Natural killer cell (primary cell): ENCODE measurements around the gene BRMS1L. TPM values are rescaled to one million over a fixed set of nuclear protein-coding genes. Genes with fewer than 3 reads are reported as not detected.
"Not testable (repeated sequence)": the region's sequence is repeated elsewhere in the genome, so short reads cannot be mapped to it uniquely, and the experiment has no call there.

ENCODE experiments used
- ATAC-seq, 3 donors: fragments of 150-1000 bp in 2 of 3; fragments of 200-7000 bp in 1 of 3; cut with Tn5 transposase; 1 replicate in 1 of 3; 2 replicates in 2 of 3; pipeline ENCODE4 v1.10.0; 2021; ENCODE audit warnings: mild to moderate bottlenecking in 2 of 3, moderate library complexity in 2 of 3
- DNase-seq, 2 donors: peaks; one replicate each; pipeline versions ENCODE4 v3.0.0 to v3.0.0-alpha.2; 2013 to 2021; ENCODE audit warnings: mixed read lengths in 1 of 2
- H3K27ac ChIP-seq: one replicate; pipeline ENCODE4 v1.5.1; 2013; ENCODE audit warnings: mild to moderate bottlenecking, low read length
- H3K27me3 ChIP-seq: one replicate; pipeline ENCODE4 v1.6.1; 2013; ENCODE audit warnings: low read length; ENCODE audit not compliant: control insufficient read depth, insufficient read depth
- H3K36me3 ChIP-seq: one replicate; pipeline ENCODE4 v1.6.1; 2013; ENCODE audit warnings: low read length; ENCODE audit not compliant: control insufficient read depth, insufficient read depth
- H3K4me1 ChIP-seq: one replicate; pipeline ENCODE4 v1.6.1; 2013; ENCODE audit warnings: low read length; ENCODE audit not compliant: control insufficient read depth, insufficient read depth
- H3K4me3 ChIP-seq: one replicate; pipeline ENCODE4 v1.5.1; 2013; ENCODE audit warnings: low read length
- H3K9me3 ChIP-seq: one replicate; pipeline ENCODE4 v1.6.1; 2013; ENCODE audit warnings: low read length; ENCODE audit not compliant: control insufficient read depth, insufficient read depth
- H3K27ac Mint-ChIP-seq, 2 donors: one replicate each; pipeline ENCODE4 v1.8.0; 2022; ENCODE audit warnings: mild to moderate bottlenecking in 2 of 2, mixed read lengths in 2 of 2, moderate library complexity in 1 of 2
- H3K27me3 Mint-ChIP-seq, 2 donors: one replicate each; pipeline ENCODE4 v1.8.0; 2022; ENCODE audit warnings: low read depth in 2 of 2, mixed read lengths in 2 of 2
- H3K36me3 Mint-ChIP-seq: one replicate; pipeline ENCODE4 v1.8.0; 2022; ENCODE audit warnings: mixed read lengths
- H3K4me1 Mint-ChIP-seq, 2 donors: one replicate each; pipeline ENCODE4 v1.8.0; 2022; ENCODE audit warnings: mixed read lengths in 2 of 2
- H3K4me3 Mint-ChIP-seq: one replicate; pipeline ENCODE4 v1.8.0; 2022; ENCODE audit warnings: mild to moderate bottlenecking, moderate library complexity, mixed read lengths
- H3K9me3 Mint-ChIP-seq, 2 donors: one replicate each; pipeline ENCODE4 v1.8.0; 2022; ENCODE audit warnings: mixed read lengths in 2 of 2
- CTCF ChIP-seq: fragments of 200-600 bp; IDR thresholded peaks from one replicate; pipeline ENCODE4 v1.8.0; 2022; ENCODE audit warnings: antibody characterized with exemption
- WGBS: methylation state at CpG from one replicate; pipeline ENCODE4 v1.1.7; 2013; ENCODE audit warnings: missing lambda C conversion rate; ENCODE audit not compliant: insufficient coverage; 5-methylcytosine and 5-hydroxymethylcytosine counted together
- intact Hi-C: fragments of 100-400 bp; cut with micrococcal nuclease; formaldehyde crosslinking; loops from one replicate; pipeline ENCODE4 v1.14.2; 2022
- total RNA-seq, 4 donors: library from RNA; stranded (reverse); fragments of 120-200 nt in 1 of 4; gene quantifications; one replicate each; pipeline versions ENCODE4 v1.2.3 to v1.2.4, GENCODE V29; 2013 to 2022

BRMS1L gene
- total RNA-seq, 3 donors from 2014 or later (not counting 1 experiment from before 2014, with no cell fraction given) = 5.1 to 9.4 (median 6.3) TPM

DNA sequence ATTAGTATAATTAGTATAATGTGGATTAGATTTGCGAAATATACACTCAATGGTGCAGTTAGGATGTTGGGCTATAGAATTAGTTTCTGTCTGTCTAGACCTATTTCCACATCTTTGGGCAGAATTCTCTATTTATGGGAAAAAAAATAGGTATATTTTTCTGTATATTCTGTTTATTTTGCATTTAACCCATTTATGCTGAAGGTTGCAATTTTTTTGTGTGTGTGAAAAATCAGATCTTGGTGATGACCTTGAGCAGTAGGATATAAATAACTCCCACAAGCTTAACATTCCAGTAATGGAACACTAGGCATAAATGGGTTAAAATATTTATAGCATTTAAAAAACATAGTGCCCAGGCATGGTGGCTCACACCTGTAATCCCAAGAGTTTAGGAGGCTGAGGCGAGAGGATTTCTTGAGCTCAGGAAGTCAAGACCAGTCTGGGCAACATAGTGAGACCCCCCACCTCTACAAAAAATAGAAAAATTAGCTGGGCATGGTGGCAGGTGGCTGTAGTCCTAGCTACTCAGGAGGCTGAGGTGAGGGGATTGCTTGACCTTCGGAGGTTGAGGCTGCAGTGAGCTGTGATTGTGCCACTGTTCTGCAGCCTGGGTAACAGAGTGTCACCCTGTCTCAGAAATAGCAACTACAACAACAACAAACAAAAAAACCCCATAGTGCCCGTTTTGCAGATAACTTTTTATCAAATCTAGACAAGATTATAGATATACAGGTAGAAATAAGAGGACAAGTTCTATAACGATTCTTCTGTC is 9.3 kb downstream of the BRMS1L start:
- H3K9me3 Mint-ChIP-seq = no peaks in the 10 kb centered on the region
- no peaks in the 10 kb centered on the region for H3K9me3 ChIP-seq
- 95% methylated on average over 4 of the region's 5 CpGs for WGBS
- no peaks in the 10 kb centered on the region for H3K27me3 ChIP-seq
- no peak overlapping the region for H3K4me3 ChIP-seq
- H3K4me3 Mint-ChIP-seq = no peak overlapping the region
- no peaks in the 10 kb centered on the region for H3K27me3 Mint-ChIP-seq
- H3K4me1 ChIP-seq = no peaks in the 10 kb centered on the region
- intact Hi-C loops = no loop called here
- ATAC-seq (no peak), DNase-seq (no peak)
- peaks cover 7% of the 10 kb centered on the region for H3K36me3 Mint-ChIP-seq
- H3K36me3 ChIP-seq = peaks cover 4% of the 10 kb centered on the region
- H3K27ac Mint-ChIP-seq = no peak overlapping the region
- no peaks in the 10 kb centered on the region for H3K4me1 Mint-ChIP-seq
- TF ChIP-seq CTCF = no peak
- no peak overlapping the region for H3K27ac ChIP-seq

DNA sequence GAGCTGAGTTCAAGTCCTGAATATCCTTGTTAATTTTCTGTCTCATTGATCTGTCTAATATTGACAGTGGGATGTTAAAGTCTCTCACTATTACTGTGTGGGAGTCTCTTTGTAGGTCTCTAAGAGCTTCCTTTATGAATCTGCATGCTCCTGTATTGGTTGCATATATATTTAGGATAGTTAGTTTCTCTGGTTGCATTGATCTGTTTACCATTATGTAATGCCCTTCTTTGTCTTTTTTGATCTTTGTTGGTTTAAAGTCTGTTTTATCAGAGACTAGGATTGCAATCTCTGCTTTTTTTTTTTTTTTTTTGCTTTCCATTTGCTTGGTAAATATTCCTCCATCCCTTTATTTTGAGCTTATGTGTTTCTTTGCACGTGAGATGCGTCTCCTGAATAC is 15.6 kb downstream of the BRMS1L start:
- Mint-ChIP-seq H3K36me3 (peaks cover 34% of the 10 kb centered on the region), H3K9me3 (peaks cover 9 to 13% of the 10 kb centered on the region in 2 donors), H3K4me1 (peaks cover 0 to 11% of the 10 kb centered on the region in 2 donors)
- DNase-seq, H3K4me3 Mint-ChIP-seq, H3K36me3 ChIP-seq, H3K27ac ChIP-seq, H3K27ac Mint-ChIP-seq, H3K4me1 ChIP-seq, H3K9me3 ChIP-seq, H3K27me3 Mint-ChIP-seq, H3K4me3 ChIP-seq, intact Hi-C loops, ATAC-seq, H3K27me3 ChIP-seq: not testable (repeated sequence)
- 92% methylated on average over 2 of the region's 2 CpGs for WGBS

DNA sequence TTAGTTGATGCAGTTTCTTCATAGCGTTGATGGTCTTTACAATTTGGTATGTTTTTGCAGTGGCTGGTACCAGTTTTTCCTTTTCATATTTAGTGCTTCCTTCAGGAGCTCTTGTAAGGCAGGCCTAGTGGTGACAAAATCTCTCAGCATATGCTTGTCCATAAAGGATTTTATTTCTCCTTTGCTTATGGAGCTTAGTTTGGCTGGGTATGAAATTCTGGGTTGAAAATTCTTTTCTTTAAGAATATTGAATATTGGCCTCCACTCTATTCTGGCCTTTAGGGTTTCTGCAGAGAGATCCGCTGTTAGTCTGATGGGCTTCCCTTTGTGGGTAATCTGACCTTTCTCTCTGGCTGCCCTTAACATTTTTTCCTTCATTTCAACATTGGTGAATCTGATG is 16.1 kb downstream of the BRMS1L start:
- H3K27me3 Mint-ChIP-seq, H3K4me3 ChIP-seq, H3K4me1 ChIP-seq, ATAC-seq, H3K27ac ChIP-seq, intact Hi-C loops, H3K27ac Mint-ChIP-seq, H3K9me3 ChIP-seq, H3K27me3 ChIP-seq, H3K36me3 ChIP-seq, DNase-seq, H3K4me3 Mint-ChIP-seq: not testable (repeated sequence)
- Mint-ChIP-seq H3K4me1 (peaks cover 0 to 12% of the 10 kb centered on the region in 2 donors), H3K9me3 (peaks cover 9 to 13% of the 10 kb centered on the region in 2 donors), H3K36me3 (peaks cover 34% of the 10 kb centered on the region)
- WGBS = 100% methylated on average over 1 of the region's 2 CpGs

GRCh38 chr14:35844494-35844893 is 18.4 kb downstream of the BRMS1L start:
- Histone ChIP-seq H3K4me3 (no peak overlapping the region), H3K36me3 (peaks cover 2% of the 10 kb centered on the region), H3K27ac (no peak overlapping the region), H3K27me3 (no peaks in the 10 kb centered on the region), H3K4me1 (no peaks in the 10 kb centered on the region), H3K9me3 (no peaks in the 10 kb centered on the region)
- Mint-ChIP-seq H3K27ac (no peak overlapping the region), H3K4me1 (peaks cover 0 to 12% of the 10 kb centered on the region in 2 donors), H3K36me3 (peaks cover 26% of the 10 kb centered on the region), H3K4me3 (no peak overlapping the region), H3K27me3 (no peaks in the 10 kb centered on the region), H3K9me3 (peaks cover 9 to 13% of the 10 kb centered on the region in 2 donors)
- TF ChIP-seq CTCF = no peak
- no peak for DNase-seq
- ATAC-seq = no peak
- WGBS = 98% methylated on average over 6 of the region's 8 CpGs
- intact Hi-C loops = no loop called here
